K562 (cell line): ENCODE data around the gene ACHE. TPM values are rescaled to one million over a fixed set of nuclear protein-coding genes. Genes with fewer than 3 reads are reported as not detected.

ENCODE experiments used
- ATAC-seq: fragments of 200-7000 bp; cut with Tn5 transposase; 3 replicates; pipeline ENCODE4 v1.9.1; 2020; ENCODE audit warnings: moderate library complexity
- BruUV-seq: library from RNA; stranded (reverse); fragments of 400-500 nt; replicated peaks from 2 replicates; lab custom pipeline; 2021; lab: Mats Ljungman, UMichigan
- CTCF ChIA-PET: fragments of 300-600 bp; formaldehyde crosslinking; extraction: SDS; loops from one replicate; lab custom pipeline; 2021; ENCODE audit warnings: low intra/inter-chr PET ratio; lab: Yijun Ruan, JAX
- POLR2A ChIA-PET: fragments of 300-600, 350-650 bp; sonication (Branson Sonifier 250); formaldehyde crosslinking; extraction: SDS; loops from one replicate; lab custom pipeline; 2021; ENCODE audit warnings: antibody characterized with exemption, inconsistent platforms; lab: Yijun Ruan, JAX
- DNase-seq, 4 experiments: peaks; one replicate each; pipeline versions ENCODE4 v3.0.0 to v3.0.0-alpha.2; 2011 to 2018; ENCODE audit warnings: low spot score in 3 of 4, mixed read lengths in 3 of 4; ENCODE audit errors: extremely low read depth in 1 of 4
- FAIRE-seq: peaks from 2 replicates; lab custom pipeline; 2011; peaks lifted over from hg19 to GRCh38; lab: Jason Lieb, UNC
- H2AFZ ChIP-seq: 2 replicates; pipeline ENCODE4 v1.6.0; 2011; ENCODE audit warnings: low read depth, low read length, control low read depth, inconsistent platforms
- H3K27ac ChIP-seq: fragments of 200-600 bp; 3 replicates; pipeline ENCODE4 v1.8.0; 2011; ENCODE audit warnings: low read depth, mild to moderate bottlenecking, control low read depth, inconsistent platforms, low read length, moderate library complexity, mixed read lengths; ENCODE audit errors: extremely low read depth
- H3K27me3 ChIP-seq, 2 experiments: fragments of 300-600 bp in 1 of 2; 2 replicates in 1 of 2; 3 replicates in 1 of 2; pipeline versions ENCODE4 v1.6.0 to v1.8.0; 2011; ENCODE audit warnings: inconsistent platforms in 2 of 2, low read length in 2 of 2, mild to moderate bottlenecking in 1 of 2, mixed read lengths in 1 of 2, moderate library complexity in 1 of 2; ENCODE audit not compliant: control insufficient read depth in 2 of 2, insufficient read depth in 2 of 2
- H3K36me3 ChIP-seq: fragments of 300-600 bp; 3 replicates; pipeline ENCODE4 v1.8.0; 2011; ENCODE audit warnings: mild to moderate bottlenecking, low read length, inconsistent platforms; ENCODE audit not compliant: control insufficient read depth, insufficient read depth
- H3K4me1 ChIP-seq, 2 experiments: fragments of 200-600 bp in 1 of 2; replicated peaks in 1 of 2; 2 replicates in 1 of 2; 3 replicates in 1 of 2; pipeline versions ENCODE4 v1.5.1 to v1.8.0; 2011; ENCODE audit warnings: inconsistent platforms in 2 of 2, low read length in 2 of 2, mild to moderate bottlenecking in 1 of 2, mixed read lengths in 1 of 2, moderate library complexity in 1 of 2; ENCODE audit not compliant: control insufficient read depth in 2 of 2, insufficient read depth in 2 of 2
- H3K4me2 ChIP-seq: 2 replicates; pipeline ENCODE4 v1.6.1; 2011; ENCODE audit warnings: low read length, control low read depth, inconsistent platforms, mixed read lengths; ENCODE audit not compliant: insufficient read depth
- H3K4me3 ChIP-seq: fragments of 200-600 bp; sonication (generic), shearing (Covaris generic); 2 replicates; pipeline ENCODE4 v1.5.1; 2016; ENCODE audit warnings: control low read depth, inconsistent platforms
- H3K79me2 ChIP-seq: fragments of 200-600 bp; 3 replicates; pipeline ENCODE4 v1.8.0; 2011; ENCODE audit warnings: low read length, inconsistent platforms; ENCODE audit not compliant: control insufficient read depth, insufficient read depth
- H3K9ac ChIP-seq, 2 experiments: 2 replicates each; pipeline versions ENCODE4 v1.6.0 to v1.6.1; 2011; ENCODE audit warnings: low read depth in 2 of 2, low read length in 2 of 2, control low read depth in 1 of 2, inconsistent platforms in 1 of 2, mild to moderate bottlenecking in 1 of 2, mixed read lengths in 1 of 2; ENCODE audit not compliant: insufficient read depth in 1 of 2
- H3K9me1 ChIP-seq: one replicate; pipeline ENCODE4 v1.6.0; 2011; ENCODE audit warnings: inconsistent platforms, mild to moderate bottlenecking, low read length, moderate library complexity; ENCODE audit not compliant: control insufficient read depth, insufficient read depth
- H3K9me3 ChIP-seq: replicated peaks from 2 replicates; pipeline ENCODE4 v1.5.1; 2011; ENCODE audit warnings: low read depth, low read length, inconsistent platforms; ENCODE audit not compliant: control insufficient read depth, insufficient read depth
- H4K20me1 ChIP-seq: replicated peaks from 2 replicates; pipeline ENCODE4 v1.6.1; 2011; ENCODE audit warnings: low read length, inconsistent platforms, mixed read lengths; ENCODE audit not compliant: control insufficient read depth, insufficient read depth
- CEBPG ChIP-seq, 3 experiments: fragments of 200-800 bp in 1 of 3; sonication (Bioruptor generic) in 1 of 3; sonication (generic) in 1 of 3; formaldehyde crosslinking in 1 of 3; IDR thresholded peaks in 2 of 3; conservative IDR thresholded peaks in 1 of 3; 2 replicates each; pipeline versions ENCODE4 v1.6.1 to v1.8.0; 2016 to 2022; ENCODE audit warnings: missing compliant biosample characterization in 2 of 3, missing genetic modification characterization in 2 of 3, mild to moderate bottlenecking in 1 of 3, missing genetic modification reagents in 1 of 3
- HNRNPLL ChIP-seq: fragments of 200-400 bp; formaldehyde crosslinking; IDR thresholded peaks from 2 replicates; pipeline ENCODE4 v1.6.1; 2017; ENCODE audit warnings: low read length, low read depth, mild to moderate bottlenecking; ENCODE audit not compliant: poor library complexity, severe bottlenecking
- ZNF41 ChIP-seq: fragments of 250-450 bp; sonication (Bioruptor Pico); conservative IDR thresholded peaks from 2 replicates; pipeline ENCODE4 v1.4.0; 2020; ENCODE audit warnings: mild to moderate bottlenecking
- ZNF445 ChIP-seq: fragments of 250-450 bp; sonication (Bioruptor Pico); IDR thresholded peaks from 2 replicates; pipeline ENCODE4 v1.4.0; 2020; ENCODE audit warnings: low read depth, mild to moderate bottlenecking, moderate library complexity
- WGBS: fragments of 100-300 bp; shearing (Covaris generic); methylation state at CpG from one replicate; pipeline ENCODE4 v1.1.6; 2016; ENCODE audit warnings: low coverage, mixed read lengths; ENCODE audit not compliant: insufficient coverage; ENCODE audit errors: missing lambda C conversion rate; 5-methylcytosine and 5-hydroxymethylcytosine counted together
- in situ Hi-C: fragments of 300-500 bp; cut with MboI; formaldehyde crosslinking; loops from 4 replicates; pipeline ENCODE4 v1.15.0; 2018; ENCODE audit warnings: inconsistent platforms, mixed read lengths
- intact Hi-C: fragments of 100-400 bp; cut with micrococcal nuclease; formaldehyde crosslinking; loops from 2 replicates; pipeline ENCODE4 v1.14.2; 2022
- polyA plus RNA-seq, 8 experiments: library from polyadenylated mRNA; depleted of rRNA in 4 of 8; stranded (reverse) in 5 of 8; unstranded in 3 of 8; fragments of >200 nt; fragmentation: Nextera tagmentation in 2 of 8; fragmentation: Illumina TruSeq in 1 of 8; extraction: Ambion mirVana in 2 of 8; extraction: Trizol in 1 of 8; gene quantifications; 2 replicates each; pipeline versions ENCODE4 v1.2.1 to v1.2.3, GENCODE V29; 2011 to 2014; ENCODE audit warnings: inconsistent platforms in 1 of 8, missing spikeins in 1 of 8
- total RNA-seq, 7 experiments: library from RNA; depleted of rRNA in 6 of 7; stranded (reverse); fragments of >200 nt in 6 of 7; fragmentation: Illumina TruSeq in 2 of 7; extraction: Trizol in 2 of 7; gene quantifications; 2 replicates each; pipeline versions ENCODE4 v1.2.1 to v1.2.3, GENCODE V29; 2011 to 2021; ENCODE audit warnings: low replicate concordance in 1 of 7
- TF ChIP-seq, protein P1 (sequence below): sonication (generic); formaldehyde crosslinking; IDR thresholded peaks from 2 replicates; pipeline ENCODE4 v1.8.0; 2022; ENCODE audit warnings: mild to moderate bottlenecking, missing genetic modification reagents

Gene ACHE
- total and polyA plus RNA-seq, 9 of the 15 experiments (the other 6 are each of a cell fraction or from before 2014, with no cell fraction given) = 0.04 to 8.8 (median 1.9) TPM

DNA sequence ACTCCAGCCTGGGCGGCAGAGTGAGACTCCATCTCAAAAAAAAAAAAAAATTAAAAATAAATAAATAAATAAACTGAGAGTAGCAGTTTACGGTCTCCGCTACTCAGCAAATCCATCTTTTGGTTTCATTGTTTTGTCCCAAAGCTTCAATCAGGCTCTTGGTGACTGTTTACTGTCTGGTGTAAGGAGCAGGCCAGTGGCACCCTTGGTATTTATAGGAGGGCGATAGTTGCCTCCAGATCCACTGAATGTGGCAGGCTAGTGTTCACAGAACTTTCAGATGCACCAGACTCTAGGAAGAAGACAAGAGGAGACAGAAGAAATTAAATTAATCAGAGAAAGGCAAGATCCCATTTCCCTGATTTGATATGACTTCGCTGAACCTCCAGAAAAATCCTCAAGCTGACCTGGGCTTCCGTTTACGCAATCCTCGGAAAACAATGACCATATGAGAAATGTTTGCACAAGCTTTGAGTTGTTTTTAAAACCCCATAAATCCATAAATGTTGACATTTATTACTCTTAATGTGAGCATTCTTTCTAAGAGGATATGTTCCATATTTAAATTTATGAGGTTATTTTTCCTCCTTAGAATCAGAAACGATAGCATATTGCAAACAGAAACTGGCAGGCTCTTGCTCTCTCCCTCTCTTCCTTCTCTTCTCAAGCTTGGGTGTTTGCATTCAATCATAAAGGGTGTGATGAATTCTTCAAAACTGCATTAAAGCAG, 46.5 kb upstream of the ACHE start:
- Histone ChIP-seq H3K4me1 (0 out of 5 replicates have a peak, but pooled peaks cover 0 to 4% of the 10 kb centered on the region in 2 experiments), H3K9me1 (no peaks in the 10 kb centered on the region), H2AFZ (peak overlapping the region; percentile 10; the same call in 1 of the 2 replicates), H3K9ac (no peak overlapping the region), H3K4me3 (no peak overlapping the region), H3K36me3 (no peaks in the 10 kb centered on the region), H3K27ac (no peak overlapping the region), H3K79me2 (no peaks in the 10 kb centered on the region), H4K20me1 (no peaks in the 10 kb centered on the region), H3K4me2 (no peak overlapping the region), H3K27me3 (peaks cover 5 to 16% of the 10 kb centered on the region in 2 experiments), H3K9me3 (peaks cover 2% of the 10 kb centered on the region; the same call in 1 of the 2 replicates)
- ATAC-seq = no peak
- intact Hi-C loops (no loop called here), in situ Hi-C loops (no loop called here)
- ChIA-PET CTCF (interaction anchor here (0.6 kb wide), 2 partner anchors 237 to 602 kb away, joined by 3 to 5 read pairs; no protein-coding TSS in a partner anchor), POLR2A (interaction anchor here (0.6 to 0.9 kb wide), 2 partner anchors 44 to 312 kb away, joined by 3 read pairs; no protein-coding TSS in a partner anchor)
- no TSS peak for BruUV-seq
- DNase-seq = no peak
- 29% methylated on average over 9 of the region's 9 CpGs for WGBS
- no peak for FAIRE-seq
- TF ChIP-seq ZNF41 (CRISPR knock-in tag) (no peak), HNRNPLL (no peak), ZNF445 (no peak), CEBPG (CRISPR knock-in tag; IDR thresholded peaks at IDR 0.05) (no peak), CEBPG (tag; conservative IDR thresholded peaks at IDR 0.05 in 1 of 2, IDR thresholded peaks at IDR 0.05 in 1 of 2) (peak; percentile 79 to 85)
- TF ChIP-seq, protein P1, sequence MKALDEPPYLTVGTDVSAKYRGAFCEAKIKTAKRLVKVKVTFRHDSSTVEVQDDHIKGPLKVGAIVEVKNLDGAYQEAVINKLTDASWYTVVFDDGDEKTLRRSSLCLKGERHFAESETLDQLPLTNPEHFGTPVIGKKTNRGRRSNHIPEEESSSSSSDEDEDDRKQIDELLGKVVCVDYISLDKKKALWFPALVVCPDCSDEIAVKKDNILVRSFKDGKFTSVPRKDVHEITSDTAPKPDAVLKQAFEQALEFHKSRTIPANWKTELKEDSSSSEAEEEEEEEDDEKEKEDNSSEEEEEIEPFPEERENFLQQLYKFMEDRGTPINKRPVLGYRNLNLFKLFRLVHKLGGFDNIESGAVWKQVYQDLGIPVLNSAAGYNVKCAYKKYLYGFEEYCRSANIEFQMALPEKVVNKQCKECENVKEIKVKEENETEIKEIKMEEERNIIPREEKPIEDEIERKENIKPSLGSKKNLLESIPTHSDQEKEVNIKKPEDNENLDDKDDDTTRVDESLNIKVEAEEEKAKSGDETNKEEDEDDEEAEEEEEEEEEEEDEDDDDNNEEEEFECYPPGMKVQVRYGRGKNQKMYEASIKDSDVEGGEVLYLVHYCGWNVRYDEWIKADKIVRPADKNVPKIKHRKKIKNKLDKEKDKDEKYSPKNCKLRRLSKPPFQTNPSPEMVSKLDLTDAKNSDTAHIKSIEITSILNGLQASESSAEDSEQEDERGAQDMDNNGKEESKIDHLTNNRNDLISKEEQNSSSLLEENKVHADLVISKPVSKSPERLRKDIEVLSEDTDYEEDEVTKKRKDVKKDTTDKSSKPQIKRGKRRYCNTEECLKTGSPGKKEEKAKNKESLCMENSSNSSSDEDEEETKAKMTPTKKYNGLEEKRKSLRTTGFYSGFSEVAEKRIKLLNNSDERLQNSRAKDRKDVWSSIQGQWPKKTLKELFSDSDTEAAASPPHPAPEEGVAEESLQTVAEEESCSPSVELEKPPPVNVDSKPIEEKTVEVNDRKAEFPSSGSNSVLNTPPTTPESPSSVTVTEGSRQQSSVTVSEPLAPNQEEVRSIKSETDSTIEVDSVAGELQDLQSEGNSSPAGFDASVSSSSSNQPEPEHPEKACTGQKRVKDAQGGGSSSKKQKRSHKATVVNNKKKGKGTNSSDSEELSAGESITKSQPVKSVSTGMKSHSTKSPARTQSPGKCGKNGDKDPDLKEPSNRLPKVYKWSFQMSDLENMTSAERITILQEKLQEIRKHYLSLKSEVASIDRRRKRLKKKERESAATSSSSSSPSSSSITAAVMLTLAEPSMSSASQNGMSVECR (CRISPR knock-in tag) = no peak
